ENCODE measurements around the gene KASH5. TPM values are rescaled to one million over a fixed set of nuclear protein-coding genes. Genes with fewer than 3 reads are reported as not detected.

Gene KASH5
- total RNA-seq (0.74 and 1.4 TPM in 2 replicates), polyA plus RNA-seq (0.67 TPM in 1 of 2 replicates, not detected in the other), polyA minus RNA-seq (0.94 TPM in 1 of 2 replicates, not detected in the other)
- total RNA-seq (2013) = 0.70 TPM

GRCh38 chr19:49387936-49388372 lies at the start of gene KASH5:
Gene KASH5 (plus strand): TSS chr19:49388249. CDS start chr19:49390884, 2,635 bp downstream.
- CTCF ChIA-PET = interaction anchor here (0.7 to 1.3 kb wide), 3 partner anchors 79 to 86 kb away, joined by 4 to 5 read pairs (median 4); no protein-coding TSS in a partner anchor
- Histone ChIP-seq H4K20me1 (ENCODE audit: control insufficient read depth, insufficient read depth, low read length, poor library complexity, severe bottlenecking) (no peaks in the 10 kb centered on the region), H3K4me2 (replicated peaks; ENCODE audit: low read depth, low read length, poor library complexity, severe bottlenecking) (peak within 1 kb of the TSS; percentile 65), H2AFZ (ENCODE audit: insufficient read depth, low read depth, low read length, poor library complexity, severe bottlenecking) (peak within 1 kb of the TSS; percentile 46), H3K9ac (ENCODE audit: low read length) (peak within 1 kb of the TSS; percentile 63), H3K36me3 (replicated peaks in 1 of 2; ENCODE audit: control extremely low read depth in 1 of 2, control insufficient read depth in 1 of 2, extremely low read depth in 1 of 2, insufficient read depth in 2 of 2, low read length in 1 of 2) (no peaks in the 10 kb centered on the region), H3K9me3 (ENCODE audit: control extremely low read depth in 1 of 3, control insufficient read depth in 2 of 3, insufficient read depth in 1 of 3, low read length in 2 of 3) (peaks cover 0 to 10% (median 2%) of the 10 kb centered on the region in 3 donors), H3K27ac (ENCODE audit: low read length in 2 of 2) (peak within 1 kb of the TSS in 1 of 2 donors; percentile 84), H3K4me3 (ENCODE audit: control extremely low read depth in 1 of 5, extremely low read depth in 1 of 5, insufficient read depth in 1 of 5, low read depth in 2 of 5, low read length in 4 of 5) (peak within 1 kb of the TSS in 3 of 5 experiments; percentile 43 to 65 (median 55)), H3K4me1 (ENCODE audit: control insufficient read depth in 2 of 2, insufficient read depth in 2 of 2, low read length in 2 of 2) (peaks cover 21 to 46% of the 10 kb centered on the region in 2 donors), H3K79me2 (ENCODE audit: control insufficient read depth, insufficient read depth, low read length) (no peaks in the 10 kb centered on the region), H3K27me3 (replicated peaks in 1 of 4; ENCODE audit: control extremely low read depth in 1 of 4, control insufficient read depth in 3 of 4, insufficient read depth in 4 of 4, low read length in 3 of 4) (no peaks in the 10 kb centered on the region)
- H3K27me3 Mint-ChIP-seq = no peaks in the 10 kb centered on the region
- ATAC-seq (ENCODE audit: low read depth) (peak; percentile 37), DNase-seq (peak; percentile 90)
- intact Hi-C loops (cut with micrococcal nuclease) = loop anchor here (1.0 kb wide), 1 partner anchor 81 kb away; no protein-coding TSS in a partner anchor
- no peaks in the 10 kb centered on the region for H3K9me3 Mint-ChIP-seq (ENCODE audit: insufficient read depth)
- H3K4me3 Mint-ChIP-seq = peak within 1 kb of the TSS; percentile 80
- POLR2A ChIA-PET = interaction anchor here (0.6 to 1.5 kb wide), 8 partner anchors 34 to 162 kb away, joined by 3 to 11 read pairs (median 4); no protein-coding TSS in a partner anchor
- peak within 1 kb of the TSS; percentile 90 for H3K27ac Mint-ChIP-seq
- no peak for TF ChIP-seq EZH2 (IDR thresholded peaks at IDR 0.05; ENCODE audit: borderline replicate concordance, insufficient read depth, low read depth, low read length, poor library complexity, severe bottlenecking)
- TF ChIP-seq, protein P1, sequence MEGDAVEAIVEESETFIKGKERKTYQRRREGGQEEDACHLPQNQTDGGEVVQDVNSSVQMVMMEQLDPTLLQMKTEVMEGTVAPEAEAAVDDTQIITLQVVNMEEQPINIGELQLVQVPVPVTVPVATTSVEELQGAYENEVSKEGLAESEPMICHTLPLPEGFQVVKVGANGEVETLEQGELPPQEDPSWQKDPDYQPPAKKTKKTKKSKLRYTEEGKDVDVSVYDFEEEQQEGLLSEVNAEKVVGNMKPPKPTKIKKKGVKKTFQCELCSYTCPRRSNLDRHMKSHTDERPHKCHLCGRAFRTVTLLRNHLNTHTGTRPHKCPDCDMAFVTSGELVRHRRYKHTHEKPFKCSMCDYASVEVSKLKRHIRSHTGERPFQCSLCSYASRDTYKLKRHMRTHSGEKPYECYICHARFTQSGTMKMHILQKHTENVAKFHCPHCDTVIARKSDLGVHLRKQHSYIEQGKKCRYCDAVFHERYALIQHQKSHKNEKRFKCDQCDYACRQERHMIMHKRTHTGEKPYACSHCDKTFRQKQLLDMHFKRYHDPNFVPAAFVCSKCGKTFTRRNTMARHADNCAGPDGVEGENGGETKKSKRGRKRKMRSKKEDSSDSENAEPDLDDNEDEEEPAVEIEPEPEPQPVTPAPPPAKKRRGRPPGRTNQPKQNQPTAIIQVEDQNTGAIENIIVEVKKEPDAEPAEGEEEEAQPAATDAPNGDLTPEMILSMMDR (IDR thresholded peaks at IDR 0.05) = no peak
- peaks cover 43% of the 10 kb centered on the region for H3K4me1 Mint-ChIP-seq
- 32% methylated on average over 33 of the region's 40 CpGs for WGBS (ENCODE audit: insufficient coverage)

Data from B cell (primary cell).